NT2/D1 (cell line): ENCODE measurements around the gene OPCML.

Experiments
- SUZ12 ChIP-seq: IDR thresholded peaks from 2 replicates; pipeline ENCODE4 v1.6.1; 2011; ENCODE audit not compliant: insufficient read length, insufficient read depth; ENCODE audit errors: extremely low read depth
- YY1 ChIP-seq: IDR thresholded peaks from 2 replicates; pipeline ENCODE4 v1.6.1; 2011; ENCODE audit not compliant: insufficient read length, insufficient read depth

- TF ChIP-seq SUZ12 (no peak), YY1 (no peak)
Observed at GRCh38 chr11:133291780-133292179, 240.5 kb downstream of the OPCML start.
